ENCODE data around the gene CPVL.

DNA sequence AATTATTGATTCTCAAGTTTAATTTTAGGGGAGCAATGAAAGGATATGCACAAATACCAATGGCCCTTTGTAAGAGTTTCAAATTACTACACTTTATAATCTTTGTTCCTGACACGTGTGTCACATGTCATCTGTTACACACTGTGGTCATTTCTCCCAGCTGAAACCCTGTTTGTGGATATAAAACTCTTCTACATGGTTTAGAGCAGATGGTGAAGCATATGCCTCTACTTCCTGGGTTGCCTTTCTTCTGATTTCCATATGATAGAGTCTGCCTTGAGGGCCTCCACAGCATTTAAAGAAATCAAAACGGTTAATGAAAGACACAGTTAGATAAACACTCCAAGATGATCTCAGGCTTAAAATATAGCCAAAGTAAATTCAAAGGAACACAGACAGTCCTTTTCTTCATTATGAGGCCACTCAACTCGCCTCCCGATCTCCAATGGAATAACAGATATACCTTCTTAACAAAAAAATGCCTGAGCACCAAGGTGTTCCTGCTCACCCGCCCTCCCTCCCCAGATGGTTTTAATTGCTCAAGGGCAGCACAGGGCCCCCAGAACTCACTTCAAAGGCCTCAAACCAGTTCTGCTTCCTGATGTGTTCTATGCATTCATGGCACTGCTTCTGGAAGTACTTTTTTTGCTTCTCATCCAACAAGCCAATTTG lies 75.0 kb downstream of the CPVL start:
- TF ChIP-seq, protein P1, sequence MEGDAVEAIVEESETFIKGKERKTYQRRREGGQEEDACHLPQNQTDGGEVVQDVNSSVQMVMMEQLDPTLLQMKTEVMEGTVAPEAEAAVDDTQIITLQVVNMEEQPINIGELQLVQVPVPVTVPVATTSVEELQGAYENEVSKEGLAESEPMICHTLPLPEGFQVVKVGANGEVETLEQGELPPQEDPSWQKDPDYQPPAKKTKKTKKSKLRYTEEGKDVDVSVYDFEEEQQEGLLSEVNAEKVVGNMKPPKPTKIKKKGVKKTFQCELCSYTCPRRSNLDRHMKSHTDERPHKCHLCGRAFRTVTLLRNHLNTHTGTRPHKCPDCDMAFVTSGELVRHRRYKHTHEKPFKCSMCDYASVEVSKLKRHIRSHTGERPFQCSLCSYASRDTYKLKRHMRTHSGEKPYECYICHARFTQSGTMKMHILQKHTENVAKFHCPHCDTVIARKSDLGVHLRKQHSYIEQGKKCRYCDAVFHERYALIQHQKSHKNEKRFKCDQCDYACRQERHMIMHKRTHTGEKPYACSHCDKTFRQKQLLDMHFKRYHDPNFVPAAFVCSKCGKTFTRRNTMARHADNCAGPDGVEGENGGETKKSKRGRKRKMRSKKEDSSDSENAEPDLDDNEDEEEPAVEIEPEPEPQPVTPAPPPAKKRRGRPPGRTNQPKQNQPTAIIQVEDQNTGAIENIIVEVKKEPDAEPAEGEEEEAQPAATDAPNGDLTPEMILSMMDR (IDR thresholded peaks at IDR 0.05) = no peak
- no peak for TF ChIP-seq POLR2A (IDR thresholded peaks at IDR 0.05)

All from heart left ventricle (tissue), 13 donors.